NK-92 (cell line): ENCODE results near the gene SYT6.

Experiments
- DNase-seq: peaks from one replicate; lab custom pipeline; 2025; ENCODE audit not compliant: unreplicated experiment; lab: John Stamatoyannopoulos, UW

The SYT6 gene

DNA sequence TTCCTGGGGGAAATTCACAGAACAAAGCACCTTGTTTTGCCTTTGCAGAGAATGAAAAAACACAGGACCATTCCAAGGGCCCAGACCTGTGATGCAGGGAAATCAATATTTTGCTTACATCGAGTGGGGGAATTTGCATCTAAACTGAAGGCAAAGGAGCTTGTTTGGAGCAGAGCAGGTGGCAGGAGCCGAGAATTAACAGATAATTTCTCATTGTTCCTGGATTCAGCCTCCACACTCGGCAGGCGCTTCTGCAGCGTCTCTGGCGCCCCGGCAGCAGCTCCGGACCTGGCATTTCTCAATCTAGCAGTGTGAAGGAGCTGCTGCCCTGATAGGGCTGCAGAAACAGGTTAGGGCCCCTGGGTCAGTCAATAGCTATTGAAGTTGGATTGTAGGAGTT, 2.0 kb upstream of the SYT6 start:
- DNase-seq = no peak

DNA sequence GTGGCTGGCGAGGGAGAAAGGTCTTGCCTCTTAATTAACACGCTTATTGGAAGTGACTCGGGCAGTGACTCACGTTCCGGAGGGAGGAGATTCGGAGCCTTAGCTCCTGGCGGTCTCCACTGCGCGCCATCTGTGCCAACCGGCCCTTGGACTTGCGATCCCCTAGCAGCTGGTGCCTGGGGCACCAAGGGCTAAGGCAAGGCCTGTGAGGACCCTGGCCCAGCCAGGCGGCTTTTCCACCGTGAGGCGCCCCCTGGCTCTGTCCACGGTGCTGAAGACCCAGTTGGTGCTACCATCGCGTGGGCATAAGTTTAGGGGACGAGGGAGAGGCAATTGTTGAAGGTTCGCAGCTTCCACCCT, 1.3 kb upstream of the SYT6 start:
- no peak for DNase-seq

DNA sequence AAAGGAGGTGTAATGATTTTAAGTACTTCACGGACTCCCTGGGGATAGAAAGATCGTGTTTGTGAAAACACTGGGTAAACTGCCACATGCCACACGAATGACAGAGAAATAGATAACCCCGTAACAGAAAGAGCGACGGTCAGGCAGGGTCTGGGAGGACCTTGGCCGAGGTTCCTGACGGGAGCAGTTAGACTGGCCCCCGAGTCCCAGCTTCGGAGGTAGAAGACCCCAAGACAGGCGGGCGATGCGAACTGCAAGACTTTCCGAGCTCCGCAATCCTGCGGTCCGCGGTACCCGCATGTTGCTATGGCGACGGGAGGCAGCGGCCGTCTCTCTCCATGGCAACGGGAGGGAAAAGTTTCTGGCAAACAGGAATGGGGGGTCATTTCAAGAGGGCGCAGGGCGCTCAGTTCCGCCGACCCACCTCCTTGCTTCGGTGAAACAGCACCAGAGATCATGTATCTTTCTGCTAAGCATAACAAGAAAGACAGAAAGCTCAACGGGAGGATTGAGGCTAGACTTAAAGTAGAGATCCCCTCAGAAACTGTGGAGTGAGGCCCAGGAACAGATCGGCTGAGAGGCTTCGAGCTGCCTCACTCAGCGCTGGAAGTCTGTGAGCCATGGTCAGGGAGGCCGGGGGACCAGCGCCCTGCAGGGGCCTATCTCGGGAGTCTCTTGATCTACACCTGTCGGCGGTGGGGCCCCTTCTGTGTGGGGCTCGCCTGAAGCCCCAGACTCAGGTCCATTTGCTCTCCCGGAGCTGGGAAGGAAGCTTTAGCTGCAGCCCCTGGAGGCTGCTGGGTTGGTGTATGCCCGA, 685 bp upstream of the SYT6 start:
- no peak for DNase-seq

DNA sequence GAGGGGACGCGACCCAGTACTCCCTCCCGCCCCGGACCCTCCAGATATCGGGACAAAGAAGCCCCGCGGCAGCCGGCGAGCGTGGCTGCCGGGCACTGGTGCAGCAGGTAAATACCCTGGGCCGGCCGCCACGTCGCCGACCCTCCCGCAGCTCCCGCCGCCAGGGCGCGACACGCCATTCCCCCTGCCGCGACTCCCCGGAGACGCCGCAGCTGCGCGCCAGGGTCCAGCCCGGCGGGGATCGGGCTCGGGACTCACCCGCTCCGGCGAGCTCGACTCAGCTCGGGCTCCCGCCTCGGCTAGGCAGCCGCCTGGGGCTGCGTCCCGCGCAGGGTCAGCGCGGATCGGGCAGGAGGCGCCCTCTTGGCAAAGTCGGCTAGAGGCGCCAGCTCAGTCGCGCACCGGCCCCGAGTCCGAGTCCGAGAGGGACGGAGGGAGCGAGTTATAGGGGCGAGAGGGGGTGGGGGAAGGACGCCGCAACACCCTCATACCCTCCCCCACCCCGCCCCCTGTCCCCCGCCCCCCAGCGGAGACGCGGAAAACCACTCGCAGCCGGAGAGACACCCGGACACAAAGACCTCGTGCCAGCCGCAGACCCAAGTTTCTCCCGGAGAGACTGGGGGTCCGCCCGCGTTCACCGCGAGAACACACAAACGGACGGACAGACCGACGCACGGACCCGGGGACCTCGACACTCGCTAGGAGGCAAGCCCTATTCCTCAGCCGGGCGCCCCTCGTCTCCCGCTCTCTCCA, 985 bp downstream of the SYT6 start:
- no peak for DNase-seq

DNA sequence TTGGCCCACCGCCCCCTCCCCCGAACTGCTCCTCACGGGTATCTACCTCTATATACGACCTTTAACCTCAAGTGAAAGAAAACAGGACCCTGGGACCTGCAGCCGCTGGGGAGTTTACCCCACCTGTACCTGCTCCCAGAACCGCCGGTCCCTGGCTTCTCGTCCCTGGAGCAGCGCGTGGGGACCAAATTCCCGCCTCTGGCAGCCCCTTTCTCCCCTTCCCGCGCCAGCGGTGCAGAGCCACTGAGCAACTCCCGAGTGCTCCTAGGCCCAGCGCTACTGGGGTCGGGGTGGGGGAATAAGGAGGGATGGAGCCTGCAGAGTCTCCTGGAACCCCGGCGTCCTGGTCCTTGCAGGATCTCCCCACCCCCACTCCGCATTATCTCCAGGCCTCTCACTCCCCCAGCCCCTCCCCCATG, 1.6 kb downstream of the SYT6 start:
- no peak for DNase-seq

DNA sequence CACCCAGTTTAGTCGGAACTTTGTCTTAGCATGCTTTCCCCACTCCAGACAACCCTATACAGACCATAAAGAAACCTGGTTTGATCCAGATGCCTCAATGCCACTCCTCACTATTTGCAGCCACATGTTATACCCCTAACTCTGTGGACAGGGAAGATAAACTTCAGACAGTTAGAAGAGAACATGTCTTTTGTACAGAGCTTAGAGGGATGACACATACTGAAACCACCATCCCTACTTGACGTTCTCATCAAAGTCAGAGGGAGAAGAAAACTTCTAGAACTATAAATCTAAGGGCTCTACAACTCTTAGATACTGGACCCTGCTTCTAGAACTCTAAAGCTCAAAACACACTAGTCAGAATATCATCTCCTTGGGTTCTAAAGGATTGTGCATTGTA, 3.7 kb downstream of the SYT6 start:
- no peak for DNase-seq

DNA sequence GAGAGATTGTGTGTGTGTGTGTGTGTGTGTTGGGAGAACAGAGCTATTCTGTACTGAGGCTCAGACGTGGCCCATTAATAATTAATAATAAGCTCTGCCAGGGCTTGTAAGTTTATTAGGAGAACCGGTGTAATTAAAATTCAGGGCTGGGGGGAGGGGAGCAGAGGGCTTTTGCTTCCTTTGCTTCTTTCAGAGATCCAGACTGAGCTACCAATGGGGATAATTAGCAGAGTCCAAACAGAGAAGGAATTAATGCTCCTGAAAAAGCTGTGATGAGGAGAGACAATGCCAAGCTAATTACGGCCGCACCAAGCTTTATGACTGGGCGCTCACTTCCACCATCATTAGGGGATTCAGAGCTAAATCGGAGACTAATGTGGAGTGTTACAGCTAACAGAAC, 4.5 kb downstream of the SYT6 start:
- DNase-seq = no peak

DNA sequence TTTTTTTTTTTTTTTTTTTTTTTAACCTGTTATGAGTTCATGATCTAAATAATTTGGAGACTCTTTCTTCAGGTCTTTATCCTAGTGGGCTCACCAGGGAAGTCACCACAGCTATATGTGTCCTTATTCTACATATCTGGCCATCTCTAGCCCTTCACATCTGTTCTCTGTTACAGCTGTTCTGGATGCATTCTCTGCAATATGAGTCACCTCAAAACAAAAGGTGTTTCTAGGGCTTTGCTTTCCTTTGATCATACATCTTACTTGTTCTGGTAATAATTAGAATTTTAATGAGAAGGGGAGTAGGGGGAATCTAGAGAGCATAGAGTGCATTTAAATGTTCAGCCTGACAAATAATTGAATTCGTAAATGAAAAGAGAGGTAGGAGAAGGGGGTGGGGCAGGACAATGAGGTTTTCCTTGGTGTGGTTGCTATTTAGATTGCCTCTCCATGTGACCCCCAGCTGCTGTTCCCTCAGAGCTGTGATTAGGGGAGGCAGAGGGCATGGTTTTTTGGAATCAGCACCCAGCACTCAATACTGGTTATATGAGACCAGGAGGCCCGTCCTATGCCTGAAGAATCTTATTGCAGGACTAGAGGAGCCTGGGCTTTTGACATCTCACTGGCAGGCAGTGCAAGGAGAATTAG, 8.0 kb downstream of the SYT6 start:
- no peak for DNase-seq

DNA sequence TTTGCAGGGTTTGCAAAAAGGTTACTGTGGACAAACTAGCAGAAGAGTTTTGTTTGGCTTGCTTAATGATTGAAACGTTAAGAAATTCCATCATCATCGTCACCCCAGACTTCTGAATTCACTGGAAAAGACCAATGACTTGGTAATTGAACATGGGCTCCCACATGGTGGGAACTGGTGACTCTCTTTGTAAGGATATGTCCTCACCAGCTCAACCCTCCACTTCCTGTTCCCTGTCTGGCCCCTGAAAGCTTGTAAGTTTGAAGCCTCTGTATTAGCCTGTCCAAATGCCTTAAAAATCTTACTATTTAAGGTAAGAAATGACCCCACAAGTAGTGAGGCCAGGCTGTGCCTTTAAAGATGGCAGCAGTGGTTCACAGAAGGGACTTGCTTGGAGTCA, 9.7 kb downstream of the SYT6 start:
- no peak for DNase-seq

DNA sequence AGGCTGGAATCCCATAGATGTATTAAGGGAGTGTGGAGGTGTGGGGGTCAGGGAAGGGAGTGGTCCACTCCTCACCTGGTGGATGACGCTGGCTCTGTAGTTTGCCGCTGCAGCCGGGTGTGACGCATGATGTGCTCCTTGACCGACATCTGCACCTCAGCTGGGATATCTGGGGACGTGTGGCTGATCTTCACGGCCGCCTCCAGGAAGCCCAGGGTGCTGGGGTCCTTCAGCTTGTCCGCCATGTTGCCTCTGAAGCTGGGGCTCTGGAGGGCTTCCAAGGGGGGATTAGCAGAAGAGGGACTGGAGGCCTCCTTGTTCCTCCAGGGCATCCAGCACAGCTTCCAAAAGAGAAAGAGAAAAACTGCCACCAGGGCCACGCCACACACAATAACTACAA, 14.1 kb downstream of the SYT6 start:
- DNase-seq = no peak

DNA sequence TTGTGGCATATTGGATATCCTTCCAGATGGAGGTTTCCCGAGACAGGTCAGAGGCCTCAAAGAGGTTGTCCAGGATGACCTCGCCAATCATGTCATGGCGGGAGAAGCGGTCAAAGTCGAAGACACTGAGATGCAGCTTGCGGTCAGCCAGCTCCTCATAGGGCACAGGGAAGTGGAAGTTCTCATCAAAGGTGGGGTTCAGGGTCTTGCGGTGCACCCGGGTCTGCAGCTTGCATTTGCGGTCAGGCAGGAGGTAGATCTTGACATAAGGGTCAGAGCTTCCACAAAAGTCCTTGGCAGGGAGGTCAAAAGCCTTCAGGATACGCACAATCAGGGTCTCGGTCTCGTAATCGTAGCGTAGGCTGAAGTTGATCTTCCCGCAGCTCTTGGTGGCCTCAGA, 16.2 kb downstream of the SYT6 start:
- DNase-seq = no peak

DNA sequence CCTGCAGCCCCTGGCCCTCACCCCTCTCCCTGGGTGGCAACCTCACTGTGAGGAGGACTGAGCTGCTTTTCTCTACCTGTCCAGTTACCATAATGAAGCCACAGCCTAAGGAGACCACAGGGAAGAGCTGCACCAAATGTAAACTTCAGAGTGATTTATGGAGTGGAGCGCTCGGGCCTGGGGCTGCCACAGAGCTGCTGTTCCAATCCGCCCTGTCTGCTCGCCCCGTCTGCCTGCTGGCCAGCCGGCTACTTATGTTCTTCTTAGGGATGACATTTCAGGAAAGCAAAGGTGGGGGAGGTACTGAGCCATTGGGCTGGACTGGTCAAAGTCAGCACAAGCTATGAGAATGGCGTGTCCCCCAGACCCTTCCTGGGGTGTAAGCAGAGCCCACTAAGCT, 17.9 kb downstream of the SYT6 start:
- no peak for DNase-seq

DNA sequence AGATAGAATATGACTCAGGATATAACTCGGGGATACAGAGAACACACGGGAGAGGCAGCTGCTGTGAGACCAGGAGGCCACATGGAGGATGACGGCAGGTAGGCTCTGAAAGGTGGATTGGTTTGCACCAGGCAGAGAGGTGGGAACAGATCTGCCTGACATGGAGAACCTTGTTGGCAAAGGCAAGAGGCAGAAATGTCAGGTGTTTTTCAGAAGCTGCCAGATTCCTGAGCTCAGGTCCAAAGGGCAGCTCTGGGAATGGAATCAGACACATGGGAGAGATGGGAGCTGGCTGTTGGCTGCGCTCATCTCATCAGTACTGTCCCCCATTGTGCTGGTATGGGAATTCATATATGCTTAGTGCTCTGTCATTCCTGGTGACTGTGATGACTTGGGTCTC, 19.2 kb downstream of the SYT6 start:
- DNase-seq = no peak

DNA sequence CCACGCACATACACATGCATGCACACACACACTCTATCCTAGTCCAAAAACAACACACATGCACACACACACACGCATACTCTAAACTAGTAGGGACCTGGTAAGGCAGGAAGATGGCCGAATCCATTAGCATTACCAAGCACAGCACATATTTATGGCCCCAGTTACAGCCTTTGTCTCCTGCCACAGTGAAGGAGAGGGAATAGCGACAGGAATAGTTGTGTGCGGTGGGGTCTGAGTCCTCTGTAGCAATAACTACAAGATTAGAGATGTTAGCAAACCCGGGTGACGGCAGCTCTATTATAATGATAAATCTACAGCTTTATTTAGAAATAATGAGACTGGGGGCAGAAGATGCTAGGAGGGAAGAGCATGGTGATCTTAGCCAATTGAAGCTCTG, 20.5 kb downstream of the SYT6 start:
- no peak for DNase-seq

DNA sequence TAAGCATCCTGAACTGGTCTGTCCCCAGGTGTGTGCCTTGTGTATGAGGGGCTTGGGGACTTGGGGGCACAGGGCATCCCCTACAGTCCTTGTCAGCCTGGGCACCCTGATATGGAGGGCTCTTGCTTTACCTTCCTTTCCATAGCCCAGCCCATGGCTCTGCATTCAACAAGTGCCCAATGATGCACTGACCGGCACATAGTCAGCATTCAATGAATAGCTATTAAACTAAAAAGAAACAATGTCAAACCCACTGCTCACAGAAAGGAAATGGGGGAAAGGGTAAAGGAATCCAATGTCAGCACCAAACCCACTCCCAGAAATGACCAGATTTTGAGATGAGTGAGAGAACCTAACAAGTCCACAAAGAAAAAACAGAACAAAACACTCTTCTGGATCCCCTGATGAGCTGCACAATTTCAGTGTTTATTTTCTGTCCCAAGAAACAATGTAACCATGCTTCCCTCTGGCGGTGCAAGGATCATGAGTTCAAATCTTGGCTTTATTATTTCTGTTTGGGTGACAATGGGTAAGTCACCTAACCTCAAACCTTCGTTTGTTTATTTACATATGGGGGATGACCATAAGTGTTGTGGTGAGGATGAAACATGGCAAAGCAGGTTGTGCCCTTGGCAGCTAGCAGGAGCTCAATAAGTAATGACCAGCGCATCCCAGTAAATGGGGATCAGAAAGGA, 22.0 kb downstream of the SYT6 start:
- DNase-seq = no peak

DNA sequence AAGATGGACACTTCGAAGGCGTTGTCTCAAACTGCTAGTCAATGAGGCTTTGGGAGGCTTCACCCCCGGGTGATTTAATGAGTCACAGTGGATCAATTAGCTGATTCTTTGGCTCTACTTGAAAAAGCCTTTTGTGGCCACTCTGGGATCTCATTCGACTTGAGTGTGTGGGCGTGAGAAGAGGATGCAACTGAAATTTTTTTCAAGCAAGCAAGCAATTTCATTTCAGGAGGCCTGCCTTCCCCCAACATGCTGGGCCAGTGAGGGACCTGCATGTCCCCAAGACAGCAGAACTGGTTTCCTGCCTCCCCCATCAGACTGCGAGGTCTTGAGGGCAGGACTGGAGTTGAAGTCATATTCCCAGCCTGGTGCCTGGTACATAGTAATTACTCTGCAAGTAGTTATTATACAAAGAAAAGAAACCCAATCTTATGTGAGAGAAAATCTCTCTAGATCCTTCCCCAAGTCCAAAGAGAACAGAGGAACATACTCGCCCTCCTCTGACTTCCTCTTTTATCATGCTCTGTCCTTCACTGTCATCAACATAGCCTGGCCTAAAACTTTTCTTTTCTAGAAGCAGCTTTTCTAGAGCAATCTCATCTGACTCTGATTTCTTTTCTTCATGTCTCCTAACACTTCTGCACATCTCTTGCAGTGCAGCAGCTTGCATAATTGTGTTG, 22.7 kb downstream of the SYT6 start:
- no peak for DNase-seq

DNA sequence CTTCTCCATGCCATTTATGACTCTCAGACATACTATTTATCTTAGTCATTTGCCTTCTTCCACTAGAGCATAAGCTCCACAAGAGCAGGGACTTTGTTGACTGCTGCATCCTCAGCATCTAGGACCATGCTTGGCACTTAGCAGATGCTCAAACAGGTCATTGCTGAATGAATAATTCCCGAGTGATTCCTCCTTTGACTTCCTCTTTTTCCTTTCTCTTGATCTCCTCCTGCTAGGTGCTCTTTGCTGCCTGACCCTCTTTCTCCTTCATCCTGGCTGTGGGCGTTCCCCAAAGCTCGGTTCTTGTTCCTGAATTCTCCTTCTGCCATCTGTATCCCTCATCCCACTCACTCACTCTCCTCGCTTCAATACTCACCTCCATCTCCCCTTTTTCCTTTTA, 23.5 kb downstream of the SYT6 start:
- no peak for DNase-seq

DNA sequence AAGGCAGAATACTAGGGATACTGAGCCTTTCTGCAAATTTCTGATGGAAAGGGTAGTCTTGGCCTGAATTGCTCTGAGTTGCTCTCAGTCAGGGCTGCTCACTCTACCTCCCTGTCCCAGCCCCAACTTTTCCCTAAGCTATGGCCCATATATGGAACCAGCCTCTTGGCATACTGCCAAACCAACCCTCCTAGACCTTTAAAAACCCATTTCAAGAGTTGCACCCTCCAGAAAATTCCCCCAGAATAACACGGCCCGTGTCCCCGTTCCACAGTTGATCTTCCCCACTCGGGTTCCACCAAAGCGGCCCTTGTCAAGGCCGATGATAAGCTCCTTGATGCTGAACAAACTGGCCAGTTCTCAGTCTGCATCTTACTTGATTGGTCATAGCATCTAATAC, 25.4 kb downstream of the SYT6 start:
- no peak for DNase-seq

DNA sequence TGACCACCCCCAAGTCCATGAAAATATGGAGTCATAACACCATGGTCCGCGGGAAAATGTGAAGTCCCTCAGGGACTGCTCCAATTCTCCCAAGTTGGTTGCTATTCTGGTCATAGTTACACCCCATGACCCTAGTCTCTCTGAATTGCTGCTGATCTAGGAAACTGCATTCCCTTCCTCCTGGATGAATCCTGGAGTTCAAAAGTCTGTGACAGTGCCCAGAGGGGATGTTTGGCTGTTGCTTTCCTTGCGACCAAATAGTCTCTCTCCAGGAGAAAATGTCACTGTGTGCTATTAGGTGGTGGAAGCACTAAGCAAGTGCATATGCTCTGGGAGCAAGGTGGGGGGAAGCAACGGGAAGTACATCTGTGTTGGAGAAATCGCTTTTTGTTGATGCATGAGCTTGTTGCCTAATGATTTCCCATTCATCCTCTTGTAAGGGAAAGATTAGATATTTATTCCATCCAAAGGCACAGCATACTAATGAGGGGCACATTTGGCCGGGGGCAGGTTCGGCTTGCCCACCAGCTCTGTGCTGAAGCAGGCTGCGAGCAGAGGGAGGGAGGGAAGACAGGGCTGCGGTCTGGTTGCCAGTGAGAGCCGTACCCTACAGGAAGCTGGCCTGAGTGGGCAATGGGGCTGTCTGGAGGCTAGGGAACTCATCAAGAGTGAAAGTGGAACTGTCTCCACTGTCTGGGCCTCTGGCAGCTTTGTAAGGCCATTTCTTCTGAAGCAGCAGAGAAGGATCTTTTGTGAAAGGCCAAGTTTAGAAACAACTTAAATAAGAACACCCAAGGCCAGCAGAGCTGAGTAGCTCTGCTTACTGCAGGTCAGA, 27.2 kb downstream of the SYT6 start:
- no peak for DNase-seq

DNA sequence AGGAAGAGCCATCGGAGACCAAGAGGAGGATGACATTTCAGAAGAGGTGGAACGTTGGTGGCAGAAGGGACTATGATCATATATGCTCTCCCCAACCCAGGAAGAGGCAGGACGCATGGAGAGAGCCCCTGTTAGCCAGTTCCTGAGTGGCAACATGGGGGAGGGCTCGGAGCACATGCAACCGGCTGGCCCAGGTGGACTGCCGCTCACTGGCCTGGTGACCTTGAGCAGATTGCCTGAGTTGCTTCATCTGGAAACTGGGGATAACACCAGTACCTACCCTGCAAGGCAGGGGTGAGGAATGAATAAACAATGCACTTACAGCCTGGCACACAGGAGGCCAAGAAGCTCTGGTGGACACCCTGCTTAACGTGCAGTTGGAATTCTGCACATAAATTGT, 29.0 kb downstream of the SYT6 start:
- DNase-seq = no peak
